Neural cell (in vitro differentiated cells): ENCODE data around the gene PEMT.

Experiments
- CTCF ChIP-seq: fragments of 450-650 bp; IDR thresholded peaks from 2 replicates; pipeline ENCODE4 v1.5.1; 2014; ENCODE audit warnings: antibody characterized with exemption, mild to moderate bottlenecking, moderate library complexity; ENCODE audit not compliant: poor library complexity, severe bottlenecking
- EP300 ChIP-seq: fragments of 450-650 bp; conservative IDR thresholded peaks from 2 replicates; pipeline ENCODE4 v1.6.1; 2014; ENCODE audit warnings: antibody characterized with exemption, mild to moderate bottlenecking, moderate library complexity; ENCODE audit not compliant: poor library complexity, severe bottlenecking
- REST ChIP-seq: IDR thresholded peaks from 2 replicates; pipeline ENCODE4 v1.6.1; 2012; ENCODE audit warnings: borderline replicate concordance

- TF ChIP-seq CTCF, result no peak
- TF ChIP-seq EP300, result no peak
- no peak for TF ChIP-seq REST
Observed at GRCh38 chr17:17577373-17577772, 14.1 kb downstream of the PEMT start.
